PC-3 (cell line): ENCODE results near the gene BRWD1. TPM values are rescaled to one million over a fixed set of nuclear protein-coding genes. Genes with fewer than 3 reads are reported as not detected.

Experiments
- ATAC-seq: fragments of 200-7000 bp; cut with Tn5 transposase; 2 replicates; pipeline ENCODE4 v1.9.1; 2020; ENCODE audit warnings: mild to moderate bottlenecking, moderate library complexity
- BruUV-seq: library from RNA; stranded (reverse); fragments of 400-500 nt; replicated peaks from 2 replicates; lab custom pipeline; 2021; lab: Mats Ljungman, UMichigan
- CTCF ChIA-PET: fragments of 300-600 bp; sonication (Branson Sonifier 250); formaldehyde crosslinking; loops from one replicate; lab custom pipeline; 2022; ENCODE audit warnings: antibody characterized with exemption; lab: Charles Lee
- POLR2A ChIA-PET: fragments of 300-600 bp; sonication (Branson Sonifier 250); formaldehyde crosslinking; loops from one replicate; lab custom pipeline; 2022; ENCODE audit warnings: antibody characterized with exemption; ENCODE audit not compliant: unreplicated experiment; lab: Charles Lee
- DNase-seq: peaks from one replicate; pipeline ENCODE4 v3.0.0-alpha.2; 2015
- H2AFZ ChIP-seq: fragments of 300-600 bp; sonication (generic); 2 replicates; pipeline ENCODE4 v1.6.0; 2016; ENCODE audit warnings: antibody characterized with exemption, low read length
- H3F3A ChIP-seq: fragments of 300-600 bp; sonication (generic); one replicate; pipeline ENCODE4 v1.6.0; 2017; ENCODE audit warnings: antibody characterized with exemption, low read length, control low read depth, mild to moderate bottlenecking; ENCODE audit not compliant: unreplicated experiment
- H3K27ac ChIP-seq: fragments of 300-600 bp; sonication (generic); 2 replicates; pipeline ENCODE4 v1.5.1; 2016; ENCODE audit warnings: mild to moderate bottlenecking, low read length
- H3K27me3 ChIP-seq: fragments of 300-600 bp; sonication (generic); 2 replicates; pipeline ENCODE4 v1.6.1; 2016; ENCODE audit warnings: low read length, mixed read lengths
- H3K36me3 ChIP-seq: fragments of 300-600 bp; sonication (generic); 2 replicates; pipeline ENCODE4 v1.6.1; 2016; ENCODE audit warnings: low read depth, mixed run types, low read length, mixed read lengths
- H3K4me1 ChIP-seq: fragments of 300-600 bp; sonication (generic); 2 replicates; pipeline ENCODE4 v1.5.1; 2016; ENCODE audit warnings: low read length; ENCODE audit not compliant: insufficient read depth
- H3K4me2 ChIP-seq: fragments of 300-600 bp; sonication (generic); 2 replicates; pipeline ENCODE4 v1.6.0; 2016; ENCODE audit warnings: low read length
- H3K4me3 ChIP-seq: fragments of 300-600 bp; sonication (generic); 2 replicates; pipeline ENCODE4 v1.5.1; 2016; ENCODE audit warnings: mild to moderate bottlenecking, low read length, mixed read lengths
- H3K79me2 ChIP-seq: fragments of 300-600 bp; sonication (generic); 2 replicates; pipeline ENCODE4 v1.6.1; 2017; ENCODE audit warnings: low read length, mixed read lengths
- H3K9ac ChIP-seq: fragments of 300-600 bp; sonication (generic); 2 replicates; pipeline ENCODE4 v1.6.0; 2016; ENCODE audit warnings: mild to moderate bottlenecking, low read length
- H3K9me2 ChIP-seq: fragments of 300-600 bp; sonication (generic); replicated peaks from 2 replicates; pipeline ENCODE4 v1.6.1; 2016; ENCODE audit warnings: mixed run types, low read length, mixed read lengths
- H3K9me3 ChIP-seq: fragments of 300-600 bp; sonication (generic); 2 replicates; pipeline ENCODE4 v1.6.1; 2016; ENCODE audit warnings: low read length, mixed read lengths
- H4K20me1 ChIP-seq: fragments of 300-600 bp; sonication (generic); 2 replicates; pipeline ENCODE4 v1.6.1; 2016; ENCODE audit warnings: low read length, mixed read lengths
- EZH2 ChIP-seq: fragments of 300-600 bp; sonication (generic); IDR thresholded peaks from one replicate; pipeline ENCODE4 v1.6.1; 2017; ENCODE audit warnings: antibody characterized with exemption, mild to moderate bottlenecking, low read length; ENCODE audit not compliant: unreplicated experiment
- EZH2phosphoT487 ChIP-seq: fragments of 300-600 bp; sonication (generic); IDR thresholded peaks from 2 replicates; pipeline ENCODE4 v1.6.1; 2018; ENCODE audit warnings: mild to moderate bottlenecking, antibody characterized with exemption, low read length, borderline replicate concordance
- intact Hi-C: fragments of 100-400 bp; cut with micrococcal nuclease; formaldehyde crosslinking; loops from 2 replicates; pipeline ENCODE4 v1.9.0; 2023
- total RNA-seq: library from RNA; depleted of rRNA; stranded (reverse); fragments of >200 nt; gene quantifications from 2 replicates; pipeline ENCODE4 v1.2.3, GENCODE V29; 2014
- TF ChIP-seq, protein P1 (sequence below): fragments of 300-600 bp; sonication (generic); conservative IDR thresholded peaks from 2 replicates; pipeline ENCODE4 v1.5.1; 2017; ENCODE audit warnings: antibody characterized with exemption, low read depth, mild to moderate bottlenecking, low read length

BRWD1 gene
- total RNA-seq, 1 experiment from 2014 or later = 29.3 TPM

DNA sequence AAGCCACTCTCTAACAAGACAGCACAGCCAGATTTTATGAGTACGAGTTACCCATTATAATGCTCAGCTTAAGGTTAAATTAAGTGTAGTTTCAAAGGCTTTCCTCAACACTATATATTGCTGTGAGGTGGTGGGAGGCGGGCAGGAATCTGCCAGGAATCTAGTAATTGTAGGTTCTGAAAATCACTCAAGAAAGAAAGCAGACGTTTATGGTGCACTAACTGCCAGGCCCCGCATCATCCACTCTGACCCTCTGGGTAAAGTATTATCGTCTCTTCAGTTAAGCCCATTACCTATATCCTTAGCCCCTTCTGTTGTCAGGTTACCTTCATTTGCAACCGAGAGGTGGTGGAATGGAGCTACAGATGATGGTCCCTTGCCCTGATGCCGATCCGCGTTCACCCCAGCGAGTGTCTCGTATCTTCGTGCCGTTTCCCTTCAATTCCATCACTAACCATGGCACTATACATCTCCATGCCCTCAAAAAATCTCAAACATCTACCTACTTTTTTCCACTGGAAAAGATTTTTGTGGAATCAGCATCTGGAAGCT lies 23.1 kb upstream of the BRWD1 start:
- H3K36me3 ChIP-seq = peaks cover 2% of the 10 kb centered on the region
- H3K79me2 ChIP-seq = no peaks in the 10 kb centered on the region
- ChIA-PET POLR2A (no interaction called here), CTCF (no interaction called here)
- H3K4me1 ChIP-seq = no peaks in the 10 kb centered on the region
- H4K20me1 ChIP-seq = no peaks in the 10 kb centered on the region
- H3F3A ChIP-seq = no peaks in the 10 kb centered on the region
- H3K9me2 ChIP-seq = no peaks in the 10 kb centered on the region
- TF ChIP-seq EZH2 (no peak), EZH2phosphoT487 (no peak)
- TF ChIP-seq, protein P1, sequence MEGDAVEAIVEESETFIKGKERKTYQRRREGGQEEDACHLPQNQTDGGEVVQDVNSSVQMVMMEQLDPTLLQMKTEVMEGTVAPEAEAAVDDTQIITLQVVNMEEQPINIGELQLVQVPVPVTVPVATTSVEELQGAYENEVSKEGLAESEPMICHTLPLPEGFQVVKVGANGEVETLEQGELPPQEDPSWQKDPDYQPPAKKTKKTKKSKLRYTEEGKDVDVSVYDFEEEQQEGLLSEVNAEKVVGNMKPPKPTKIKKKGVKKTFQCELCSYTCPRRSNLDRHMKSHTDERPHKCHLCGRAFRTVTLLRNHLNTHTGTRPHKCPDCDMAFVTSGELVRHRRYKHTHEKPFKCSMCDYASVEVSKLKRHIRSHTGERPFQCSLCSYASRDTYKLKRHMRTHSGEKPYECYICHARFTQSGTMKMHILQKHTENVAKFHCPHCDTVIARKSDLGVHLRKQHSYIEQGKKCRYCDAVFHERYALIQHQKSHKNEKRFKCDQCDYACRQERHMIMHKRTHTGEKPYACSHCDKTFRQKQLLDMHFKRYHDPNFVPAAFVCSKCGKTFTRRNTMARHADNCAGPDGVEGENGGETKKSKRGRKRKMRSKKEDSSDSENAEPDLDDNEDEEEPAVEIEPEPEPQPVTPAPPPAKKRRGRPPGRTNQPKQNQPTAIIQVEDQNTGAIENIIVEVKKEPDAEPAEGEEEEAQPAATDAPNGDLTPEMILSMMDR = no peak
- no peak overlapping the region for H3K9ac ChIP-seq
- H3K4me2 ChIP-seq = no peak overlapping the region
- no peak overlapping the region for H2AFZ ChIP-seq
- no peak overlapping the region for H3K27ac ChIP-seq
- no peak for DNase-seq
- ATAC-seq = no peak
- no TSS peak for BruUV-seq
- H3K4me3 ChIP-seq = no peak overlapping the region
- no peaks in the 10 kb centered on the region for H3K27me3 ChIP-seq
- intact Hi-C loops = no loop called here
- no peaks in the 10 kb centered on the region for H3K9me3 ChIP-seq

DNA sequence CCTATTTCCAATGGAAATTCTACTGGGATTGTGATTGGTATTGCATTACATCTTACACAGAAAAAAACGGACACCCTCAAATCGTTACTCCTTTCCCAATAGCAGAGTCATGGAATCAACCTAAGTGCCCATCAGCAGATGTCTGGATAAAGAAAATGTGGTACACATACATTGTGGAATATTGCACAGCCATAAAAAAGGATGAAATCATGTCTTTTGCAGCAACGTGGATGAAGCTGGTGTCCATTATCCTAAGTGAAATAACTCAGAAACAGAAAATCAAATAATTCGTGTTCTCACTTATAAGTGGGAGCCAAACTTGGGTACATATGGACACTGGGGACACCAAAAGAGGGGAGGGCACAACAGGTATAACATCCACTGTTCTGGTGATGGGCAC lies 21.2 kb upstream of the BRWD1 start:
- no peaks in the 10 kb centered on the region for H3K4me1 ChIP-seq
- no peaks in the 10 kb centered on the region for H3K9me3 ChIP-seq
- H4K20me1 ChIP-seq = no peaks in the 10 kb centered on the region
- intact Hi-C loops = no loop called here
- no peaks in the 10 kb centered on the region for H3K9me2 ChIP-seq
- ChIA-PET POLR2A (no interaction called here), CTCF (no interaction called here)
- no peaks in the 10 kb centered on the region for H3K79me2 ChIP-seq
- DNase-seq (no peak), ATAC-seq (no peak)
- H3K27me3 ChIP-seq = no peaks in the 10 kb centered on the region
- no TSS peak for BruUV-seq
- H3K4me2 ChIP-seq = no peak overlapping the region
- no peak overlapping the region for H2AFZ ChIP-seq
- H3K4me3 ChIP-seq = no peak overlapping the region
- H3K27ac ChIP-seq = no peak overlapping the region
- no peaks in the 10 kb centered on the region for H3F3A ChIP-seq
- H3K9ac ChIP-seq = no peak overlapping the region
- no peaks in the 10 kb centered on the region for H3K36me3 ChIP-seq
- TF ChIP-seq, protein P1 = no peak
- TF ChIP-seq EZH2 (no peak), EZH2phosphoT487 (no peak)

DNA sequence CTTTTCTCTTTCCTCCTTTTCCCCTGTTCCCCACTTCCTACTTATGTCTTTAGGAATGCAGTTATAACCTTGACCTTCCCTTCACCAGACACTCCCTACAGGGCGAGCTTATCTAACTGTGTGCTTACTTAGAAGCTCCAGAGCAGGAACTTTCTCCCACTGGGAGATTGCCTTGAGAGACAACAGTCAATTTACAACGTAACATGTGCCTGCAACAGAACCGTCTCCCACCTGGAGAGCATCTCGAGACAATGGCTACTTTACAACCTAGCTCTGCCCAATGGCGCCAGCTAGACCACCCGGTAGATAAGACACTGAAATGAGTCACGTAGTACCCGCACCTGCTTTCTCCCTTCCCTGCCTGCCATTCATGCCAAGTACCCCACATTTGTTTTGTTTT lies 18.7 kb upstream of the BRWD1 start:
- no TSS peak for BruUV-seq
- Histone ChIP-seq H3K4me1 (no peaks in the 10 kb centered on the region), H3K9ac (no peak overlapping the region), H3K27ac (no peak overlapping the region), H3K4me3 (no peak overlapping the region), H3K79me2 (no peaks in the 10 kb centered on the region), H3K9me3 (no peaks in the 10 kb centered on the region), H3F3A (no peaks in the 10 kb centered on the region), H3K9me2 (no peaks in the 10 kb centered on the region), H4K20me1 (no peaks in the 10 kb centered on the region), H3K4me2 (no peak overlapping the region), H3K27me3 (no peaks in the 10 kb centered on the region), H2AFZ (no peak overlapping the region), H3K36me3 (no peaks in the 10 kb centered on the region)
- TF ChIP-seq EZH2phosphoT487 (no peak), EZH2 (no peak)
- TF ChIP-seq, protein P1 = no peak
- no peak for ATAC-seq
- no peak for DNase-seq
- POLR2A ChIA-PET = interaction anchor here (0.5 kb wide), 1 partner anchor 30 kb away, joined by 6 read pairs; no protein-coding TSS in a partner anchor
- CTCF ChIA-PET = no interaction called here
- intact Hi-C loops = no loop called here
